DMS79 treated with DMSO at 0.1 percent for 48 hours (cell line): ENCODE data around the gene SH3RF3.

Source experiments
- DNase-seq: peaks from one replicate; lab custom pipeline; 2025; lab: John Stamatoyannopoulos, UW

Gene SH3RF3

GRCh38 chr2:109139865-109140396 is 10.9 kb downstream of the SH3RF3 start:
- DNase-seq: no peak

DNA sequence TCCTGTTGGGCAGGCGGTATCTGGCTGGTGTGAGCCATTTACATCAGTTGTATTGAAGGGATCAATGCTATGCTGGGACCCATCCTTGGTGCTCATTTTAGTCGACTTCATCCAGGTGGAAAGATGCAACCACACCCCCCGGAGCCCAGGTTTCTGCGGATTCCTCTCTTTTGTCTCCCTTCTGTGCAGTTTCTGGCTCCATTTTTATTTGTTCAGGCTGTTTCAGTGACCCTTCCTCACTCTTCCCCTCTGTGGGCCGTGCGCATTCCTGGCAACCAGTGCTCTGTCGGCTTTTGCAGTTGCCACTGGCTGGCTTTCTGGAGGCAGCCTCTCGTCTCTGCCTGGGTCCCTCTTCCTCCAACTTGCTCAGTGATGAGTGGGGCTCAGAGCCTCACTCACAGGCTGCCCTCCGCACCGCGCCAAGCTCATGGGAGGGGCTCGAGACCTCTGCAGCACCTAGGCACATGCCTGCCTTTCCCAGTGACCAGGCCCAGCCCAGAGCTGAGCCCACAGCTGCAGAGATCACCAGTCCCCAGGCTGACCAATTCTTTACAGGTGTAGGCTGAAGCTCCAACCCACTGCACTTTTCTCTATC is 12.1 kb downstream of the SH3RF3 start:
- no peak for DNase-seq

DNA sequence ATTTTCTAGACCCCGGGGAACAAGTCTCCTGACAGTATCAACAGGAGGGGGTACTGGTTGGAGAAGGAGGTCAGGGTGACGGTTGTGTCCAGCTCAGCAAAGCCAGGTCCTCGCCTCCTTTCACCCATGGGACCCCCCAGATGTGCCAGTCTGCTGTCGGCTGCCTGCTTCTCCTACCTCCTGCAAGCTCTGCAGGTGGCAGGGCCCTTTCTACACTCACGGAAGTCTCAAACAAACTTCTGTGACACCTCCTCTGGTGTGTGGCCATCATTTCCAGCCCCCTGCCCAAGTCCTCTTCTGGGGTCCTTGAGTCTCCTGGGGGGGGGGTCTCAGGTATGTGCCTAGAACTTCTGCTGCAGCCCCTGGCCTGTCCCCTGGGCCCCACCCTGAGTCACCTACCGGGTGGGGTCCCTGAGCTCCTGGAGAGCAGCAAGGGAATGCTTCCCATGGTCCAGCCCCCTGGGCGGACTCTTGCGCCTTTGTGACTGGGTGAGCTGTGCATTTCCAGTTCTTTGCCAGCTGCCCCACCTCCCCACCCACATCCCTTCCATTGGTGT is 12.8 kb downstream of the SH3RF3 start:
- DNase-seq: no peak

- no peak for DNase-seq
Observed at GRCh38 chr2:109142416-109143210, 13.6 kb downstream of the SH3RF3 start.

GRCh38 chr2:109143214-109144187 is 14.5 kb downstream of the SH3RF3 start:
- no peak for DNase-seq

GRCh38 chr2:109144271-109144670 is 15.3 kb downstream of the SH3RF3 start:
- DNase-seq: no peak

- no peak for DNase-seq
Observed at GRCh38 chr2:109144721-109145120, 15.7 kb downstream of the SH3RF3 start.

- no peak for DNase-seq
Observed at GRCh38 chr2:109145286-109145685, 16.3 kb downstream of the SH3RF3 start.

DNA sequence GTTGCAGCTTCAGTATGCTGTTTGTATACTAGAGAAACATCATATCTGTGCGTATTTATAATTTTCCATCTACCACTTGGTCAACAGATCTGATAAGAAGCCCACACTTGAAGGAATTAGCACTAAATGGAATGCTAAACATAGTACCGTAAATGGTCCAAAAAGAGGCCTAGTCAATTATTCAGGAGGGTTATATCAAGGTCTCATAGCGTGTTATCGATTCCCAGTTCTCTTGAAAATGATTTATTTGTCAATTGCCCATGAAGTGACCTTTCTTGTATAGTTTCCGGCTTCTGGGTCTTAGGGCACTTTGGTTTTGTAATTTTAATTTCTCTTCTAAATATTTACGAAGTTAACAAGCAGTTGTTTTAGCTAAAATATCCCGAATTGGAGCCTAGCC is 18.4 kb downstream of the SH3RF3 start:
- DNase-seq: no peak

- DNase-seq: no peak
Observed at GRCh38 chr2:109148117-109148746, 19.2 kb downstream of the SH3RF3 start.

DNA sequence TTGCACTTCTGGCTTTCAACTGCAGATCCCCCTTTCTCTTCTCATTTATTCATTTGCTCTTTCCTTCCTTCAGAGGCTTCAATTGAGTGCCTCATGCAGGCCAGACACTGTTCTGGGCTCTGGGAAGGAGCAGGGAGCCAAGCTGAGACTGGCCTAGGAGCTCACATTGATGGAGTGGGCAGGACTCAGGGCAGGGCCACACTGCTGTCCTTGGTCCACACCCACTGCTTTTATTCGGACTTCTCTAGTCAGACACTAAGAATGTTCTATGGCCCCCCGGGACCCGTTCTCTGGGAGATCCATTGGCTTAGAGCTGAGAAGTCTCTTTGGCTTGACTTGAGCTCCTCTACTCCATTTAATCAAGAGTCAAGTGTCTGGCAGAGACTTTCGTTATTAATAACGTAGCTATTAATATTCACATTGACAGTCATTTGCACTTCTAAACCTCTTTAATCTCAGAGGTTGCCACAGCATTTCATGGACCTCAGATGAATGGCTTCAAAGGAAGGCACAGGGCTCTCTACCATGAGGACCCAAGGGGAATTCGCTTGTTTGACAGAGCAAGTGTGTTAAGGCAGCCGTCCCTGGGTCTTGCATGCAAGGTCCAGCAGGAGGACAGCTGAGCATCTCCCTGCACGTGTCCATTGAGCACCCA is 20.1 kb downstream of the SH3RF3 start:
- no peak for DNase-seq

- no peak for DNase-seq
Observed at GRCh38 chr2:109150559-109150958, 21.6 kb downstream of the SH3RF3 start.

DNA sequence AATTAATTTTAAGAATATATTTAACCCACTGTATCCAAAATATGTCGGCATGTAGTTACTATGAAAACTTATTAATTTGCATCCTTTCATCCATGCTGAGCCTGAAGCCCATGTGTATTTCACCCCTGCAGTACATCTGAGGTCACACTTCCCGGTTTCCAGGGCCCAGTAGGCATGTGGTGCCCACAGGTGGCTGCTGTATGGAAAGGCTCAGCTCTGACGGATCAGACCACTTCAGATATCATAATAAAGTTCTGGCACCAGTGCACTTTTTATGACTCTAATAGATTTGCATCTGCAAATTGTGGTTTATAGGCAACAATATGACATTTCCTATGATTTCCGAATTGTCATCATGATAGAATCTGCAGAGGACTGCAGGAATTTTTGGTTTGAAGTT is 22.5 kb downstream of the SH3RF3 start:
- no peak for DNase-seq

GRCh38 chr2:109153005-109153784 is 24.2 kb downstream of the SH3RF3 start:
- no peak for DNase-seq

DNA sequence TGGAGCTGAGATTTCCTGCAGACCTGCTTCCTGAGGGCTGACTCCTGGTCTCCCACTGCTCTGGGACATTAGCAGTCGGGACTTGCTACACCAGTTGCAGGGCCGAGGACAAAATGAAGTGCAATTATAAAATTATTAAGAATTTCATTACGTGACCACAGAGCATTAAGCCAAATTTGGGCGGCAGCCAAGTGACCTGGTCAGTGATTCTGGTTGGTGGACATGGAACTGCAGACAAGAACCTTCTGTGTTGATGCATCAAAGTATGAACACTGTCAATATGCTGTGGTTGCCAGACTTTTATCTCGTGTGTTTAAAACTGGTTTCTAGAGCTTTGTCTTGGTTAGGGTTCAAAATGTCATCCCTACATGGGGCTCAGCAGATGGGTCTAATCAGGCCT is 24.8 kb downstream of the SH3RF3 start:
- DNase-seq: no peak

DNA sequence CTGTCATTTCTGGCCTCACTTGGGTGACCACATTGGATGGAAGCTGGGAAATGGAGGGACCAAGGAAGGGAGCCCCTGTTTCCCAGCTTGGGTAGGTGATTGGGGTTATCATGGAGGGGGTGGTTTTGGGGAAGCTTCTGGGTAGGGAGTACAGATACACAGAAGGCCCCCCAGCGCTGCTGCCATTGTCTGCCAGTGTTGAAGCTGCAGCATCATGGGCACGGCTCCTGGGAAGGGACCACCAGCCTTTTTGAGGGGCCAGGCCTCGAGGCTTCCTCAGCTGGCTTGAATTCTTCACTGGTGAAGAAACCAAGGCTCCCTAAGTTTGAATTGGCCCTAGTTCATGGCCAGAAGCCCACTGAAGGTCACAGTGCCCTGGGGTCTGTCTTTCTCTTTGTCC is 25.2 kb downstream of the SH3RF3 start:
- no peak for DNase-seq

DNA sequence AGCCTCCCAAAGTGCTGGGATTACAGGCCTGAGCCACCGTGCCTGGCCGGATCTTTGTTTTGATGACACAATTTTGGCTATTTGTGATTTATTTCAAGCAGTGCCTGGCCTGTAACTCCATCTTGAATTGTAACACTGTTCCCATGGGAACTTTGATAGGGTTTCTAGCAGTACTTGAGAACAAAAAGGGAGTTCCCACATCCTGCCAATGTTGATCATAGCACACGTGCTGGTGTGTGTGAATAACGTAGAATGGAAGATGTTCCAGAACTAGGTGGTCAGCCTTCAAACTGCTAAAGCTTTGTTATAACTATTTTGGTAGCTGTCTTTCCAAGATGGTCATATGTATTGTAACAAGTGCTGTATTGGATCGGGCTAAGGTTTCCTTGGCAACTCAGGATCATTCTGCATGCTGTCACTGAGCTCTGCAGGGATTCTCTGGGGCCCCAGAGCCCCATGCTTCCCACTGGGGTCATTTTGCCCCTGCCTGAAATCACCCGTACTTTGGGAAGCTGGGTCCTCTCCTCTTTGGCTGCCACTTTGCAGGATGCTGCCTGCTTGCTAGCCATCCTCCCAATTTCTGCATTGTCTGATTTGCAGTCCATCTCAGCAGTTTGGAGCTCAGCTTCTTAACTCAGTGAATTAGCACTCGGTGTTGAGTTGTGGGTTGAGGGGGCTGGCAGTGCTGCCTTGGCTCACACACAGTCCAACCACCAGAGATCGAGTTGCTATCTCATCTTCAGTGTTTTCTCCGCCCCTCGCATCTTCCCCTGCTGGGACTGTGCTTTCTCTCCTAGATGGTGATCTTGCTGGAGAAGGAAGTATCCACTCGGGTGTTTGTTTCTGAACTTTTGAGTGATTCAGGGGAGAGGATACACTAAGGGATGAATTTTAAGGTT is 26.8 kb downstream of the SH3RF3 start:
- no peak for DNase-seq

GRCh38 chr2:109157563-109158105 is 28.6 kb downstream of the SH3RF3 start:
- no peak for DNase-seq

DNA sequence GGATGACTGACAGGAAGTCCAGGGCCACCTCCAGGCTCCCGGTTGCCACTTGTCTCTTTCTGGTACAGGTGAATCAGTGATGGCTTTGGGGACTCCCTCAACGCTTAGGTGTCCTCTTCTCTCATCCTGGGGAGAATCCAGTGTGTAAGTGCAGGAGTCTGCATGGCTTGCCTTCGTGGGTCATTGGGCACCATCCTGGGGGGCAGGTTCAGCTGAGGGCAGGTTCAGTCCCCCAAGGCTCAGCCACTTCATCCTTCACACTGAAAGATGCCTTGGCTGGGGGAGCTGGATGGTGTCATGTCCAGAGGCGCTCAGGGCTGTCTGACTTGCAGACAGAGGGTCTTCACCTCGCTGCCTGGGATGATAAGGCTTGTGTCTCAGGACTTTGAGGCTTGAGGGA is 29.2 kb downstream of the SH3RF3 start:
- DNase-seq: no peak
